NOMO-1 treated with dmso at 0.1 percent for 144 hours (cell line): ENCODE data around the gene BCR.

ENCODE experiments used
- DNase-seq: peaks from one replicate; lab custom pipeline; 2025; ENCODE audit not compliant: unreplicated experiment; lab: John Stamatoyannopoulos, UW

Gene BCR

DNA sequence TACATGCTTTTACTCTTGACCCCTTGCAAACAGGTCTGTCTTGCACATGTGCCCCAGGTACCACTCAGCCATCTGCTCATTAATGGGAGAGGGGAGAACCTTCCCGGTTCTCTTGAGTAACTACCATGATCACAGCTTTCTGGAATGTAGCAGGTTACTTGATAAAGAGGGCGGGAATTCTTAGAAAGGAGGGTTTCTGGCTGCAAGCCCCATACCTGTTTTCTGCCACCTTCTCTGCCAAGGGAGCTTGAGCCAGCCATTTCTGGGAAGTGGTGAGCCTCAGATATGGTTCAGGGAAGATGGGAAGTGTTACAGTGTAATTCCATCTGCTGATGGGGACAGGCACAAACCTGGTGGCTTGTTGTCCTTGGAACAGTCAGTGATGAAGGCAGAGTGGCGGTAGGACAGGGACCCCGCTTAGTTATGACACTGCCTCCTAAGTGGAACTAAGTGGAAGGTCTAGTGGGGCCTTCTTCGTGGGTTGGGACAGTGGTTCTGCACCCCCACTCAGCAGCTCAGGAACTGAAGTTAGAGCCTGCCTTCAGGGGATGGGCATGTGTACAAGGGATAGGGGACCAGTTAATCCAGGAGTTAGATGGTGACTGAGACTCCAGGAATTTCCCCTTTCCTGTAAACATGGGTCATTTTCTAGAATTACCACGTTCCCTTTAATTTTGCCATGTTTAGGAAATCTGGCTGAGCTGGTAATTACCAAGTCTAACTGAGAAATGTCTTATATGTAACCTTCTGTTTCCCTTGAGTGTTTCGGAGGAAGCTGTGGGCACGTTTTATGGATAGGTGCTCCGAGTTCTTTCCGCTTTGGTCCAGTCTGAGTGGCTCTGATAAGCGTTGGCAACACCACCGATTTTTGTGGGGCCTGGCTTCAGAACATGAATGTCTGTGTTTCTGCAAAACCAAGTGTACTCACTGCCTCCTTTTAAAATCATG lies 35.3 kb downstream of the BCR start:
- DNase-seq: no peak

GRCh38 chr22:23216461-23217170 lies 36.3 kb downstream of the BCR start:
- peak; percentile 46 for DNase-seq

DNA sequence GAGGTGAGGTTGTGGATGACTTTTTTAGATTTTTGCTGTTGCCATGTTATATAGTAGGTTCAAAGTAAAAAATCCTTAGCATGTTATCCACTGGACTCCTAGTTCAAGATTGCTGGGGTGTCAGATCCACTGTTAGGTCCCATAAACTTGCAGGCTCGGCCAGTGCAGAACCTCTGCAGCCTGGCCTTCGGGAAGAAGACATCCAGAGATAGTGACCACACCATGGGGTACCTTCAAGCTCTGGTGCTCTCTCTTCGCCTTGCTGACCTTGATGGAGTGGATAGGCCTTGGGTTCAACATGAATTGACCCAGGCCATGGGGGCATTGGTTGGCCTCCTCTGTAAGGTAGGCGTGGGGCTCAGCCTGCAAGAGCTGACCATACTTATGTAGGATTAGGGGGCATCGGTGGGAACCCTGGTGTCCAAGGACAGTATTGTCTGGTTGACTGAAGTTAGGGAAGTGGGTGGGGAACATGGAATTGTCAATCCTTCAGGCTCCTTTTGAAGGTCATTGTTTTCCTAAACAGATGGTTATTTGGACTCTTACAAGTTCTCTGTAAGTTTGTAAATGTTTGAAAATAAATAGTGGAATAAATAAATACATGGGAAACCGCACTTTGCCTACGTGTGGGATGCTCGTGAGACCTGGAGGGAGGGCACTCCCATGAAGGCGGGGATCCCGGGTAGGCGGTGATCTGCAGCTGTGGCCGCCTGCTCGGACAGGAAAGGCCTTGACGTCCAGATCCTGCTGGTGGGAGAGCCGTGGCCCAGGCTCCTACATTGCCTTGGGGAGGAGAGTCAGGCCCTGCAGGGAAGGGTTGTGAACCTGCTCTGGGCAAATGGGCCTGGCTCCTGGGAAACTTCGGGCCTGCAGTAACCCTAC lies 37.1 kb downstream of the BCR start:
- no peak for DNase-seq

- no peak for DNase-seq
These were observed 38.0 kb downstream of the BCR start for GRCh38 chr22:23218053-23218866.

DNA sequence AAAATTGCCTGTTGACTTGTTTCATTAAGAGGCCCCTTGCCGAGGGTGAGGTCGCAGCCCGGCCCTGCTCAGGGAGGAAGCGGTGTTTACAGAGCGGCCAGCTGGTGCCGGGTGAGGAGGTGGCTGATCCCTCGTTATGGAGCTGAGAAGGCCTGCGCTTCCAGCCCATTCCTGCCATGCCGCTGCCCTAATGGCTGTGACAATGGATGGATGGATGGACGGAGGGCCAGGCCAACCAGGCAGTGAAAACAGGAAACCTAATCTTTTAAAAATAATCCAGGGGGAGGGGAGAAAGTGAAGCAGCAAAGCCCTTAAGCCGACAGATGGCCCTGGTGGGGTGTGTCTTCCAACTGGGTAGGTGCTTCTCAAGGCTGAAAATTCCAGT lies 38.5 kb downstream of the BCR start:
- peak; percentile 40 for DNase-seq

GRCh38 chr22:23219317-23219716 lies 39.0 kb downstream of the BCR start:
- no peak for DNase-seq

DNA sequence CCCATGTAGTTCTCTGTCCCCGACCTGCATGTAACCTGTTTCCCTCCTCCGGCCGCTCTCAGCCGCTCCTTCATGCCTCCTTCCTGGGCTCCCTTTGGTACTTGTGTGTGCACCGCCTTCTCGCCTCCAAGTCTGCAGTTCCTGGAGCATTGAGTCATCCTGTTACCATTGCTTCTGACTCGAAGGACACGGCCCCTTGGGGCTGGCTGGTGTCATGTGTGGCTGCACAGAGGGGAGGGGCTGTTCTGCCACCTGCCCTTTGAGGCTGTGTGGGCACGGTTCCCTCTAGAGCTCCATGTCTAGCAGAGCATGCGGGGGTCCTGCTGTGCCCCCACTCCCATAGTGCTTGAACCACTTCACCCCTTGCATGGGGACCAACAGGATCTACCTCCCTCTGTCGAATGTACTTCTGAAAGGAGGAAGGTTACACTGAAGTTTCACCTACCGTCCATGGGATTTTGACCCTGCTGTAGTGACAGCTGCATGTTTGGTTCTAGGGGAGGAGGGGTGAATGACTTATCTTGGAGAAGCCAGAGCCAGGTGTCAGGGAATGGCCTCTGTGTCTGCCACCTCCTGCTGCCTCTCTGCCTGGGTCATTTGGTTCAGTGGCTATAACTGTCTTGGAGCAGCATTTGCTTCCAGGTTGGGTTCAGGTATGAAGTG lies 39.6 kb downstream of the BCR start:
- DNase-seq: peak; percentile 57

- peak; percentile 77 for DNase-seq
These were observed 40.4 kb downstream of the BCR start for GRCh38 chr22:23220485-23221350.

DNA sequence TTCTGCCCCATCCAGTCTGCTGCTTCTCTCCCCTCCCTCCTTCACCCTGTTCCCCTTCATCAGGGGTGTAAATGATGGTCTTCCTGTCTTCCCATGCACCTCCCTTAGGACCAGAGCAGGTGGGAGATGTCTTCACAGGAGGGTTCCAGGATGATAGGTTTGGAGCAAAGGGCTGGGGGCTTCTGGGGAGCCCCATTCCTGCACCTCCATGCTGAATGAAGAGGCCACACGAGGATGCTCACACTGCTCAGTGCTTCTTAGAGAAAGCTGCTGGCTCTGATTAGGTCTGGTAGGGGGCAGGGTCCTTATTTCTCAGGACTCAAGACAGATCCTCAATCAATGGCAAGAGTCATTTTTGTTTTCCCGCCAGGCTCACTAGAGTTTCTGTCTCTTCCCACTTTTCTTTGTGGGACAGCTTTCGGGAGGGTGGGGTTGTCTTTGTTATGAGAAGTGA lies 41.1 kb downstream of the BCR start:
- no peak for DNase-seq

DNA sequence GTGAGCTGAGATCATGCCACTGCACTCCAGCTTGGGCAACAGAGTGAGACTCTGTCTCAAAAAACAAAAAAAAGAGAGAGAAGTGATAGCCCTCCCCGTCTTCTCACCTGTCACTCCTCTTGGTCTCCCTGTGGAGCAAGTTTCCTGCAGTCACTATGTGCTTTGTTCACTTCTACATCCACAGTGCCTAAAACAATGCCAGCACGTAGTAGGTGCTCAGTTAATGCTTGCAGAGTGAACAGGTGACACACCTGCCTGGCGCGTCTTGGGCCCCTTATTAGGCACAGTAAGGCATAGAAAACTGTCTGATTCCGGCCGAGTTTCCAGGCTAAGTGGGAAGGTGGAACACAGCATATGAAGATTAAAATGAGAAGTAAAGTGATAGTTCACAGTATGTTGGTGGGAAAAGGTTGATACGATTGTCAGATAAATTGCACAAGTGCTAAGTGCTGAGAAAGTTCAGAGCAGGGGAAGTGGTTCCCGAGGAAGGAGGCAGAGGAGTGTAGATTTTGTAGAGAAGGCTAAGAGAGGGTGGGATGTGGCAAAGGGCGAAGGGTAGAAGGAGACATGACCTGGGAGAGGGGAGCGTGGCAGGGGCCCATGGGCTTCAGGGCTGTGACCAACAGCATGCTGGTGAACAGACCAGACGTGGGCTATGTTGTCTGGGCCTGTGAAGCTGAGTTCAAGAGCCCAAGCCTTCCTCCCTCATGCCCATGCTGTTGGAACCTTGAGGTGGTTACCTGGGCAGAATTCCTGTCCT lies 41.9 kb downstream of the BCR start:
- DNase-seq: peak; percentile 34

- no peak for DNase-seq
These were observed 42.7 kb downstream of the BCR start for GRCh38 chr22:23222793-23223568.

DNA sequence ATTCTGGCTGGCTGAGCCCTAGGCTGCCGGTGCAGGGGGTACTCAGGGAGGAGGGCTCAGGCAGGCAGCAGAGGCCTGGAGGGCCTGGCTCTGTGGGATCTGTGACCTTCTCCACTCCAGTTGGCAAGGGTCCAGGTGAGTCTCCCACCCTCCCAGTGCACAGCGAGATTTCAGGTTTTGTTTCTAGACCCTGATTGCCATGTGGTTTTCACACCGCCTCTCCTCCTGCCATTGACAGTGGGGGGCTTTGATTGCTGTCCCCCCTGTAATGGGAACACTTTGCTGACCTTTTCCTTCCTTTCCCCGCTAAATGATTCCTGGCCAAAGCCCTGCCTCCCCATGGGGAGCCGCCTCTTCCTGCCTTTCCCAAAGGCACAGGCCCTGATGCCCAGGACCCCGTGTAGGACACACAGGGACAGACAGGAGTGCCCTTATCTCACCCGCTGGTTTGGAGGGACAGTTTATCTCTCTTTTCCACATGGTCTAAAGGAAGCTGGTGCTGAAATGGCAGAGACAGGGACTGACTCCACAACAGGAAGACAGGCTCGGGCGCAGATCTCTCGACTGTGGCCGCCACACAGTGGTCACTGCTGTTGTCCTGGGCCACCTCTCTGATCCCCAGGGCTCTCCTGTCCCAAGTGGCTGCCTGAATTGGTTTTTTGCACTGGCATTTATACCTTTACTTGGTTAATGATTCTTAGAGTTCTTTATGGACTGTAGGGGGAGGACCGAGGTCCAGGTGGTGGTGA lies 43.4 kb downstream of the BCR start:
- DNase-seq: no peak

- DNase-seq: no peak
These were observed 44.5 kb downstream of the BCR start for GRCh38 chr22:23224846-23225245.

DNA sequence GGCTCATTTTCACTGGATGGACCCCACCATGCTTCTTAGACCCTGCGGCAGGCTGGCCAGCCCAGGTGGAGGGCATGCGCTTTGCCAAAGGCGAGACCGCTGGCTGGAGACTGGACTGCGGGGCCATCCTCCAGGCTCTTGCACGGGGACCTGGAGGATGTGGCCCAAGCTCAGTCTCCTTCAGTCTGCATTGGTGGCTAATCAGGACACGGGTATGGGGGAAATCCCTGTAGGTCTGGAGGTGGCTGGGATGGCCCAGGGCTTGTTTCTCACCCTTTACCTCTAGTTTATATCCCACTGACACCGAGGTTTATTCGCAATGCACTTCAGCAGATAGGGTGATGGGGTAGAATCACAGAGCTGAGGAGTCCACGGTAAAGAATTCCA lies 45.0 kb downstream of the BCR start:
- DNase-seq: no peak

- no peak for DNase-seq
These were observed 45.6 kb downstream of the BCR start for GRCh38 chr22:23225724-23226496.

- no peak for DNase-seq
These were observed 46.2 kb downstream of the BCR start for GRCh38 chr22:23226497-23226850.
